ENCODE data around the gene TMEM232. TPM values are rescaled to one million over a fixed set of nuclear protein-coding genes. Genes with fewer than 3 reads are reported as not detected.

The TMEM232 gene
- total RNA-seq = 2.7 TPM

DNA sequence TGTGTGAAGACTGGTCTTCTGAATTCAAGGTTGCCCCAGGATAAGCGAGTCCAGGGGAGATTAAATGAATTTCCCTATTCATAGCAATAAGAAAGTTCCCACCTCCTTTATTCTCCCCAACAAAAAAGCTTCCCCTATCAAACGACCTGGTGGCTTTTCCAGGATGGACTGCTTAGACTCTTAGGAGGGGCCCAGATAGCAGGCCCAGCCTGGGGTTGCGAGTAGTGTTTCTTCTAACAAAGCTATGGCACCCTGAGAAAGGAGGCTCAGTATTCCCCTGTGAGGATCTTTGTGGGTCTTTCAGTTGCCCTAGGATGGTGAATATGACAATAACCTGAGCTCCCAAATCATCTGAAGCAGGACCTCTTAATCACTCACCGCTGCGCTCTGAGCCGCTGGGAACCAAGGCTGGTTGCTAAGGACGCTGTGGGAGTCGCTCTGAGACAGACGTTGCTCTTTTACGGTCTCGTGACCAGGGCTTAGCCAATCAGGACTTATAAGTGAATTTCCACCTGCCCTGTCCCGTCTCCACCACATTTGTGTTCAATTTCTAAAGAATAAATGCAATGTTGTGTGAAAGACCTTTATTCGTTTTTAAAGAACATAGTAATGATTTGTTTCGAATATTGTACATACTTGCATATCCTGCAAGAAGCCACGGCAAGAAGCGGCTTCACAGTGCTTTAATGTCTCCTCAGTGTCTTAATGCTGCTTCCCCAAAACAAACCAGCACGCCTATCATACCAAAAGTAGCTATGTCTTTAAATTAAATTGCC is at the start of gene TMEM232:
Gene TMEM232, minus strand, starts transcription at position 423 of the 776 bp plus-strand sequence. CDS start 59,319 bp downstream, outside the sequence.
- Histone ChIP-seq H3K4me3 (ENCODE audit: low read length) (peak within 1 kb of the TSS; percentile 40), H3K4me1 (ENCODE audit: insufficient read depth, low read length) (peaks cover 4% of the 10 kb centered on the region), H3K27me3 (ENCODE audit: insufficient read depth, low read length) (no peaks in the 10 kb centered on the region), H3K9me3 (ENCODE audit: low read depth, low read length) (no peaks in the 10 kb centered on the region)

DNA sequence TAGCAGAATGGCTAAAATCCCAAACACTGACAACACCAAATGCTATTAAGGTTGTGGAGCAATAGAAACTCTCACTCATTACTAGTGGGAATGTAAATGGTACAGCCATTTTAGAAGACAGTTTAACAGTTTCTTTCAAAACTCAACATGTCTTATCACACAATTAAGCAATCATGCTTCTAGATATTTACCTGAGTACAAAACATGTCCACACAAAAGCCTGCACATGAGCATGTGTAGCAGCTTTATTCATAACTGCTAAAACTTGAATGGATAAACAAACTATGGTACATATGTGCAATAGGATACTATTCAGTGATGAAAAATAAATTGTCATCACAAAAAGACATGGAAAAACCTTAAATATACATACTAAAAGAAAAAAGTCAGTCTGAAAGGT is 43.8 kb upstream of the TMEM232 start:
- no peaks in the 10 kb centered on the region for H3K9me3 ChIP-seq (ENCODE audit: low read depth, low read length)
- H3K27me3 ChIP-seq (ENCODE audit: insufficient read depth, low read length) = no peaks in the 10 kb centered on the region
- H3K4me3 ChIP-seq (ENCODE audit: low read length) = no peak overlapping the region
- H3K4me1 ChIP-seq (ENCODE audit: insufficient read depth, low read length) = no peaks in the 10 kb centered on the region

DNA sequence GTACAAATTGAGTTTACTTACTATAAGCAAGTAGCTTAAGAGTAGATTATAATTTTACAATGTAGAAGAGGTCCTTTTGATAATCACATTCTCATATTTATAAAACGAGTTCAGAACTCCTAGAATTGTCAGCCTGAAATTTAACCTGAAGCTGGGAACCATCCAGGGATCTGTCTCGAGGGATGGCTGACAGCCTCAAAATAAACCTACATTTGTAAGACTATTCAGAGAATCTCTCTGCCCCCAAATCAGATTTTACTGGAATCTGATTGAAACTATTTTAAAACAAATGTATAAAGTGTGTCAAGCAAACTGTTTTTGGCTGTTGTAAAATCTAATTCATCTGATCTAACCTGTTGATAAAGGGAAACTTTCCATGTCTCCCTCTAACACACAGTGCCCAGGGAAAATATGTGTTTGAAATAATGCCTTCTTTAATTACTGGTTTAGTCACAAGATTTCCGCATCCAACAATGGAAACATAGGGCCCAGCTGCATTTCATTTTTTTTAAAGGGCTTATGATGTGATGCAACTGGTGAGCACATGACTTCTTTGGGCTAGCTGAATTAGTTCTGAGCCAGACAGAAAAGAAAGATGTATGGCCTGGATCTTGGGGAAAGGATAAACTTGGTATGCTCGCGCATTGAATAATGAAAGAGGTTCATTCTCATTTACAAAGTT is 42.7 kb upstream of the TMEM232 start:
- H3K4me3 ChIP-seq (ENCODE audit: low read length) = no peak overlapping the region
- H3K9me3 ChIP-seq (ENCODE audit: low read depth, low read length) = no peaks in the 10 kb centered on the region
- H3K4me1 ChIP-seq (ENCODE audit: insufficient read depth, low read length) = no peaks in the 10 kb centered on the region
- no peaks in the 10 kb centered on the region for H3K27me3 ChIP-seq (ENCODE audit: insufficient read depth, low read length)

DNA sequence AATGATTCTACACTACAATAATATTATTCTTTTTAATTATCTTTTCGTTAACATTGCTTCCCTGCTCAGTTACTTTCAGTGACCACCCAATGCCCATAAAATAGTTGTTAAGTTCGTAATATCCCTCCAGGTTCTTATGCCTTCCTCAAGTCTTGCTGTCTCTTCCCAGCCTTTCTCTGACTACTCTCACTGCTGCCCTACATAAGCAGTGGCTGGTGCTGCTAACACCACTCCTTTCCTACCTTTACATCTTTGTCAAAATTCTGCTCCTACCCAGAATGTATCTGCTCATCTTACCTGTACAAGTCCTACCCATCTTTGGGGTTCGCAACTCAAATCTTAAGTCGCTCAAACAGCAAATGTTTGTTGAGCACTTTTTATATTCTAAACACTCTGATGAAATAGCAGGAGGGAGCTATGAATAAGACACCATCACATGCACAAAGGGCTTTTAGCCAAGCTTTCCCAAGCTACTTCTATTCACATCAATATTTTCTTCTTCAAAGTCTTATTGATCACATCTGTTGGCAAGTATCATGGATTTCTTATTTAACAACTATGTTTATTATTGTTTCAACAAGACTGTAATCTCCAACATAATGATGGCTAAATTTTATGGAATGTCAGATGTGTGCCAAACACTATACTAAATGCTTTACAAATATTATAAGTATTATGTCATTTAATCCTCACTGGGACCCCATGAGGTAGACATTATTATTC is 41.8 kb upstream of the TMEM232 start:
- Histone ChIP-seq H3K9me3 (ENCODE audit: low read depth, low read length) (no peaks in the 10 kb centered on the region), H3K4me3 (ENCODE audit: low read length) (no peak overlapping the region), H3K27me3 (ENCODE audit: insufficient read depth, low read length) (no peaks in the 10 kb centered on the region), H3K4me1 (ENCODE audit: insufficient read depth, low read length) (no peaks in the 10 kb centered on the region)

DNA sequence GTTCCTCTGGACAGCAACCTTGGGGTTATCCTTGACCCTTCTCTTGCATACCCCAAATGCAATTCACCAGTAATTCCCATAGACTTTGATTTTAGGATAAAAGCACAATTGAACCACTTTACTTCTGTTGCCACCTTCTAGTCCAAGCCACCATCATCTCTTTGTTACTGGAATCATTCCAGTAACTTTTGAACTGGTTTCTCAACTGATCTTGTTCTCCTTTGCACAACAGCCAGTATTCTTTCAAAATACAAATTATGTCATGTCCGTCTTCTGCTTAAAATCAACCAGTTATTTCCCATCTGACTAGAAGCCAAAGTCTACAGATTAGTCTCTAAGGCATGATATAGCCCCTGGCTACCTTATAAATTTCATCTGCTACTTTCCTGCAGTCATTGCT is 33.7 kb upstream of the TMEM232 start:
- H3K27me3 ChIP-seq (ENCODE audit: insufficient read depth, low read length) = no peaks in the 10 kb centered on the region
- H3K9me3 ChIP-seq (ENCODE audit: low read depth, low read length) = no peaks in the 10 kb centered on the region
- no peaks in the 10 kb centered on the region for H3K4me1 ChIP-seq (ENCODE audit: insufficient read depth, low read length)
- H3K4me3 ChIP-seq (ENCODE audit: low read length) = no peak overlapping the region

DNA sequence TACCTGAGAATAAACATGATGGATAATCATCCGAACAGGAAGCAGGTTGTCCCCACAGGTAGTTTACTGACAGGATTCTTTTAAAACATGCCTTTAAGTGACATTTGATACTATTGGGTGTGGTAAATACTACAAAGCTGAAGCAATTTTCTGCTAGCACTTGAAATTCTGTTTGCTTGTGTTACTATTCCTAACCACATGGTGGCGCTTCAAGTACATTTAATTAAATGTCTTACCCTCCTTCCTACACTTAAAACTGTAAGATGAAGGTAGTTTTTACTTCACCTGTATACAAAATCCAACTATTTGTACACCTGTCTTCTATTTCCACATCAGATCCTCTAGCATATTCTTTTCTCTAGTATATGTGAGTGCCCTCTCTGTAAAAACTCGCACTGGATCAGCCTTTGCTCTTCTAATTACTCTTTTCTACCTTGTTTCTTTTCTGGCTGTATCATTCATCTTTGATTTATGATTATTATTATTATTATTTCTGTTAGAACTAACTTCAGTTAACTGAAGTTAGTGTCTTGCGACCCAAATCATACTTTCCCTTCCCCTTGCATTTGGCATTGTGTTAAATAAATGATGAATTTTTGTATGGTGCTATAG is 30.8 kb upstream of the TMEM232 start:
- H3K4me1 ChIP-seq (ENCODE audit: insufficient read depth, low read length) = no peaks in the 10 kb centered on the region
- H3K27me3 ChIP-seq (ENCODE audit: insufficient read depth, low read length) = no peaks in the 10 kb centered on the region
- H3K4me3 ChIP-seq (ENCODE audit: low read length) = no peak overlapping the region
- no peaks in the 10 kb centered on the region for H3K9me3 ChIP-seq (ENCODE audit: low read depth, low read length)

DNA sequence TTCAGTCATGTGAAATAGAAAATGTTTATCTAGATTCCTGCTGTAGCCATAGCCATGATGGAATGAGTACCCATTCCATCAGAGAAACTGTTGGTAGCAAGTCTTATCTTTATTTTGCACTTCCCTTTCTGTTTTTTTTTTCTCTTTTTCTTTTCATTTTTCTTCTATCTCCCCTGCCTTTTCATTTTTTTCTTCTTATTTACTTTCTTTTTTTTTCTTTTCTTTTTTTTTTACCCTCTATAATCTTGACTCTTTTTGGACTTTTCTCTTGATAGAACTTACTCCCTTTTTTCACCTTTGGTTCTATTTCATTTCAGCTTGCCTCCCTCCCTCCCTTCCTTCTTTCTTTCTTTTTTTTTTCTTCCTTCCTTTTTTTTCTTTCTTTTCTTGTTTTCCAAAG is 27.7 kb upstream of the TMEM232 start:
- Histone ChIP-seq H3K4me3 (ENCODE audit: low read length) (no peak overlapping the region), H3K27me3 (ENCODE audit: insufficient read depth, low read length) (no peaks in the 10 kb centered on the region), H3K9me3 (ENCODE audit: low read depth, low read length) (no peaks in the 10 kb centered on the region), H3K4me1 (ENCODE audit: insufficient read depth, low read length) (peaks cover 3% of the 10 kb centered on the region)

DNA sequence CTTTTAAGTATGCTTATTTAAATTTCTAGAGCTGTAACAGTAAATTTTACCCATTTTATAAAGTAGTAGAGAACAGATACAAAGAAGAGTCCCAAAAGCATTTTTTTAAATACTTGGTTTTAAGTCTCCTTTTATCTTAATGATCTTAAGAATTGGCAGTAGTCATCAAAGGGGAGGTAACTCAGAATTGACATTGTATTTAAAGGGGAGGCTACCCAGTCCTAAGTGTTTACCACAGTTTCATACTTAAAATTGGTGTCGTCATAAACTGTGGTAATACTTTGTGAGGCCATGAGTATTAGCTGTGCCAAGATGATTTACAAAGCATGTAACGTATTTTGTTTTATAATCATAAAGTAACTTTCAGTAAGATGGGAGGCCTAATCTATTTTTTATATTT is 27.1 kb upstream of the TMEM232 start:
- H3K9me3 ChIP-seq (ENCODE audit: low read depth, low read length) = no peaks in the 10 kb centered on the region
- peaks cover 3% of the 10 kb centered on the region for H3K4me1 ChIP-seq (ENCODE audit: insufficient read depth, low read length)
- H3K4me3 ChIP-seq (ENCODE audit: low read length) = no peak overlapping the region
- no peaks in the 10 kb centered on the region for H3K27me3 ChIP-seq (ENCODE audit: insufficient read depth, low read length)

DNA sequence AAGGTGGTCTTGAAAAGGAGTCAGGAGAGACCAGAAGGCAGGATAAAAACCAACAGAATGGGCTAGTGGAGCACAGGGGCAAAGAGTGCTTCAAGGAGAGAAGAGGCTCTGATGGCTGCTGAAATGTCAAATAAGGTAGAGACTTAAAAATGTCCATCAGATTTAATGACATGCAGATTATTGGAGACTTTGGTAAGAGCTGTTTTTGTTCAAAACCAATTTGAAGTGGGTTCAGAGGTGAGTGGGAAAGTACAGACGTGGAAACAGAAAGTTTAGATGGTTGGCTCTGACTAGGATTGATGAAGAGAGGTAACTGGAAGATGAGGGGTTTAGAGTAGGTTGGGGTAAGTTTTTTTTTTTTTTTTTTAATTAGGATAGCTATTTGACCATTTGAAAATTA is 26.5 kb upstream of the TMEM232 start:
- no peaks in the 10 kb centered on the region for H3K27me3 ChIP-seq (ENCODE audit: insufficient read depth, low read length)
- H3K9me3 ChIP-seq (ENCODE audit: low read depth, low read length) = no peaks in the 10 kb centered on the region
- peaks cover 3% of the 10 kb centered on the region for H3K4me1 ChIP-seq (ENCODE audit: insufficient read depth, low read length)
- H3K4me3 ChIP-seq (ENCODE audit: low read length) = no peak overlapping the region

DNA sequence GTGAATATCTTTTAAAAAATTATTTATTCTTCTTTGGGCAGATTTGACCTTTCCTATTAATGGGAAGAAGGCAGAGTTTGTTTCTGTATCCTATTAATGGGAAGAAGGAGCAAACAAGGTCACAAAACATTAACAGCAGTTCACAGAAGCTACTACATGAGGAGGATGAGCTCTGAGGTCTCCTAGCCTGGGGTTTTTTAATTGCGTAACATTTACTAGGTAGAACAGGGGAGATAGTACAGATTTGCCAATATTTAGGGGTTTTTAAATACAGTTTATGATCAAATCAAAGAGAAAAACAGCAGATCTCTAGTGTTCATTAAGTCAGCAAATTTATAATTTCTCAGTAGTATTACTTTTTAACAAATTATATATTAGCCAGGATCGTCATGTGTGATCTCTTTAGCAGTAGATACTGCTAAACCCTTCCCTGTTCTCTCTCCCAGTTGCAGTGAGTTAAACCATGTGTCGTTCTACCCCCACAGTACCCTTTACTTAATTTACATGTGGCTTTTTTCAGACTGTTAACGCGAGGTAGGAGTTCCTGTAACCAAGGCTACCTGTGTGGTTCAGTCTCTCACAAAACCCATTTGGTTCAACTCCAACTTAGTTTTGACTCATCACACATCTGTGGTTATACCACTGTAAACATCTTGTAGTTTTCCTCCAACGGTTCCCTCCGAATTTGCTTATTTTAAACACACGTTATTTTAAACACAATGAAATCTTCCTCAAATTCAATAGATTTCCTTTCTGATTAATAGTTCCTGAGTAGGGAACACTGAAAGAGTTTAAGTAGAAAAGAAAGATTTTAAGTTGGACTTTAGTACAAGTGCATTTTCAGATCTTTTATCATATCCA is 25.7 kb upstream of the TMEM232 start:
- Histone ChIP-seq H3K4me1 (ENCODE audit: insufficient read depth, low read length) (peaks cover 3% of the 10 kb centered on the region), H3K27me3 (ENCODE audit: insufficient read depth, low read length) (no peaks in the 10 kb centered on the region), H3K4me3 (ENCODE audit: low read length) (no peak overlapping the region), H3K9me3 (ENCODE audit: low read depth, low read length) (no peaks in the 10 kb centered on the region)

DNA sequence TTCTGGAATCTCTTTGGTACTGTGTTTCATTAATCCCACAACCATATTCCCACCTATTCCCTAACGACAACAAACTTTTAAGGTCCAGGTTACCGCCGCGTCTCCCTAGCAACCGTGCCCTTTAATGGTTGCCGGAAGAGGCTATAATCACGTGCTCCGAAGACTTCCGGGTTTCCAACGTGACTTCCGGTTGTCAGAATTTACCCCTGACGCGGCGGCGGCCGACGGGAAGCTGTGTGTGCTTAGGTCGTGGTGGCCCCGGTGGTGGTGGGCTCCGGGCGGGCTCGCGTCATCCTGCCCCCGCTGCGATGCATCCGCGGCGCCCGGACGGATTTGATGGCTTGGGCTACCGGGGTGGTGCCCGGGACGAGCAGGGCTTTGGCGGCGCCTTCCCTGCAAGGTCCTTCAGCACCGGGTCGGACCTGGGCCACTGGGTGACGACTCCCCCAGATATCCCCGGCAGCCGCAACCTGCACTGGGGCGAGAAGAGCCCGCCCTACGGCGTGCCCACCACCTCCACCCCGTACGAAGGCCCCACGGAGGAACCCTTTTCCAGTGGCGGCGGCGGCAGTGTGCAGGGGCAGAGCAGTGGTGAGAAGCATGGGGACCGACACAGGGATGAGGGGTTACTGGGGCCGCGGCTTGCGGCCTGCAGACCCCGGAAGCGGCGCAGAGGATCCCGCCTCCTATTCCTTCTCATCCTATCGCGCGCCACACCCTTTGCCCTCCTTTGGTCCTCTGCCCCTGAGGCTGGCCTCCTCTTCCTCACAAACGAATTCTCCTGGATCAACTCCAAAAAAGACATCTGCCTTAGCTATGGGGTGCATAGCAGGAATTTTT is 12.6 kb upstream of the TMEM232 start, which contains the start of gene SLC25A46:
Gene SLC25A46, plus strand, starts transcription at position 196 of the 840 bp plus-strand sequence. Its CDS starts 113 bp downstream, at position 309.
- Histone ChIP-seq H3K27me3 (ENCODE audit: insufficient read depth, low read length) (peaks cover 11% of the 10 kb centered on the region), H3K4me1 (ENCODE audit: insufficient read depth, low read length) (peaks cover 14% of the 10 kb centered on the region), H3K4me3 (ENCODE audit: low read length) (peak within 1 kb of the TSS; percentile 78), H3K9me3 (ENCODE audit: low read depth, low read length) (no peaks in the 10 kb centered on the region)

DNA sequence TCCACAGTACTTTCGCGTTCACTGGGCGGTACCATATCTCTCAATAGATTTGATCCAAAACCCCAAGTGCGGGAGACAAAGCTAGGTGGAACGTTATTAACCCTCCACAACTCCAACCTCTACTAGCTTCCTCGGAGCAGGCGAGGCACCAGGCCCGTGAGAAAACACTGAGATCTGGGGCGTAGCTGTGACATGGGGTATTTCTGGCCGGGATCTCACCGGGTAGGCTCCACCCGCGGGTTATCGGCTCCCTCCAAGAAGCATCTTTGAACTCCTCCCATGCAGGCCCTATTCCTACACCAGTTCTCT is 12.0 kb upstream of the TMEM232 start:
- Histone ChIP-seq H3K9me3 (ENCODE audit: low read depth, low read length) (no peaks in the 10 kb centered on the region), H3K4me1 (ENCODE audit: insufficient read depth, low read length) (peaks cover 14% of the 10 kb centered on the region), H3K27me3 (ENCODE audit: insufficient read depth, low read length) (peaks cover 11% of the 10 kb centered on the region), H3K4me3 (ENCODE audit: low read length) (peak overlapping the region; percentile 78)

DNA sequence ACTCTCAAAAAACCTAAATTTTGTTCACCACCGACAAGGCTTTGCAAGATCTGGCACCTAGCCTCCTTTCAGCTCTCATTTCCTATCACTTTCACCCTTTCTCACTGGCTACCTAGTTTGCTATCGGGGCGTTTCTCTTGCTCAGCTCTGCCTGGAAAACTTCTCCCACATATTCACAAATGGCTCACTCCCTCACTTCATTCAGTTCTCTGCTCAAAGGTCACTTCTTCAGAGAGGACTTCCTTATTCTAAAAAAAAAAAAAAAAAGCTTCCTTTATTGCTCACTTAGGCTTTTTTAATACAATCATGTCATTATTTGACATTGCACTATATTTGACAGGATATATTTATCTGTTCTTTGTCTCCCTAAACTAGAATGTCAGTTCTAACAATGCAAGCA is 10.3 kb upstream of the TMEM232 start:
- H3K4me3 ChIP-seq (ENCODE audit: low read length) = no peak overlapping the region
- peaks cover 14% of the 10 kb centered on the region for H3K4me1 ChIP-seq (ENCODE audit: insufficient read depth, low read length)
- H3K27me3 ChIP-seq (ENCODE audit: insufficient read depth, low read length) = peaks cover 11% of the 10 kb centered on the region
- H3K9me3 ChIP-seq (ENCODE audit: low read depth, low read length) = no peaks in the 10 kb centered on the region

DNA sequence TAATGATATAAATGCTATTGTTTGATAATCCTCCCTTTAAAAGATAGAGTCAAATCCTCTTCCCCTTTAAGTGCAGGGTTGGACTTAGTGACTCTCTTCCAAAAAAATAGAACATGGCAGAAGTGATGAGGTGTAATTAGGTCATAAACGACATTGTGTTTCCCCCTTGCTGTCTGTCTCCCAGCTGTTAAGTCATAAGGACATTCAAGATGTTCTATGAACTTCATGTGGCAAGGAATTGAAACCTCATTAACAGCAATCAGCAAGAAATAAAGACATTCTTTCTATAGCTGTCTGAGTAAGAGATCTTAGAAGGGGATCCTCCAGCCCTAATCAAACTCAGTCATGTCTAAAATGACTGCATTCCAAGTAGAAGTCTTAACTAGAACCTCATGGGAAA is 9.1 kb upstream of the TMEM232 start:
- H3K4me1 ChIP-seq (ENCODE audit: insufficient read depth, low read length) = peaks cover 14% of the 10 kb centered on the region
- H3K27me3 ChIP-seq (ENCODE audit: insufficient read depth, low read length) = peaks cover 11% of the 10 kb centered on the region
- no peak overlapping the region for H3K4me3 ChIP-seq (ENCODE audit: low read length)
- no peaks in the 10 kb centered on the region for H3K9me3 ChIP-seq (ENCODE audit: low read depth, low read length)

All from mononuclear cell (primary cell).